T-helper 22 cell (primary cell): ENCODE data around the gene BCL7A.
A peak's percentile ranks its signal among the peaks of the same experiment; 100 is the strongest.
"Not testable (repeated sequence)": the region's sequence is repeated elsewhere in the genome, so short reads cannot be mapped to it uniquely, and the experiment has no call there.

ENCODE experiments used
- DNase-seq: peaks from one replicate; pipeline ENCODE4 v3.0.0-alpha.2; 2020; ENCODE audit warnings: low read depth

BCL7A gene

DNA sequence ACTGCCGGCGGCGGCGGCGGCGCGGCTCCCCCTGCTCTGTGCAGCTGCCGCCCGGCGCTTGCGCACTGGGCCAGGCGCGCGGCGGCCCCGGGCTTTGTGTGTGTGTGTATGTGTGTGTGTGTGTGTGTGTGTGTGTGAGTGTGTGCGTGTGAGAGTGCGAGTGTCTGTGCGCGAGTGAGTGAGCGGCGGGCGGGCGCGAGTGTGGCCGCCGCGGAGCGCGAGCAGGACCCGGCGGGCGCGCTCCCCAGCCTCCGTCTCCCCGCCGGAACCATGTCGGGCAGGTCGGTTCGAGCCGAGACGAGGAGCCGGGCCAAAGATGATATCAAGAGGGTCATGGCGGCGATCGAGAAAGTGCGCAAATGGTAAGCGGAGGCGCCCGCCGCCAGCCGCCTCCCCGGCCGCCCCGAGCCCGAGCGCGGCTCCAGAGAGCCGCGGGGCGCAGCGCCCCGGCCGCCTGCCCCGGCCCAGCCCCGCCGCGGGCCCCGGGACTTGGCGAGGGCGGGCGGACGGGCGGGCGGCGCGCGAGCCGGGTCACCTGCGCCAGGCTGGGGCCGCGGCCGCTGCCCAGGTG lies at the start of gene BCL7A:
TSS of gene BCL7A (plus strand) at position 63 of the 571 bp plus-strand sequence. CDS start at position 271, 208 bp downstream.
- peak; percentile 11 for DNase-seq

DNA sequence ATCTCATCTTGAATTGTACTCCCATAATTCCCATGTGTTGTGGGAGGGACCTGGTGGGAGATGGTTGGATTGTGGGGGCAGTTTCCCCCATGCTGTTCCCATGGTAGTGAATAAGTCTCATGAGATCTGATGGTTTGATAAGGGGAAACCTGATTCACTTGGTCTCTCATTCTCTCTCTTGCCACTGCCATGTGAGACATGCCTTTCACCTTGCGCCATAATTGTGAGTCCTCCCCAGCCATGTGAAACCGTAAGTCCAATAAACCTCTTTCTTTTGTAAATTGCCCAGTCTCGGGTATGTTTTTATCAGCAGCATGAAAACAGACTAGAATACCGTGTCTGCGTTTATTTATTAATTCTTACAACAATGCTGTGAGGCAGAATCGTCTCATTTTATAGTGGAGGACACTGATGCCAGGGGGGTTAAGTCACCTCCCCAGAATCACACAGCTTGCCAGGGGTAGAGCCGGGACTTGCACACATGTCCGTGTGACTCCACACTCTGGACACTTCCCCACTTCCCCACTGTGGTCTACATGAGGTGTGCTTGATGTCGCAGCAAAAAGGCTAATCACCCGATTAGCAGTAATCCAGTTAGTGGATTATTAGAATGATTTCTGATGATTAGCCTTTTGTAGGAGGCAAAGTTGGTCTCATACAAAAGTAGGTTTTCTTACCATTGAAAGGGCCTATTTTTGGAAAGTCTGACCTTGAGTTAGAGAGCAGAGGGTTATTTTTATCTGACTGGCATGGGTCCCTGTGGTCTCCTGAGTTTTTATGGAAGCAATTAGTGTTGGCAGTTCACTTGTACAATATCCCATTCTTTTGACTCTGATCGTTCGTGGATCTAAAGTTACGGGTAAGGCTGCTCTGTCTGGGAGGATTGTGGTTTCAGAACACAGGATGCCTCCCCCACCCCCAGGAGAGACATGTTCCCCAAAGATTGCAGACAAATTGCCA lies 47.4 kb upstream of the BCL7A start:
- no peak for DNase-seq

GRCh38 chr12:121975021-121975420 lies 46.7 kb upstream of the BCL7A start:
- no peak for DNase-seq

DNA sequence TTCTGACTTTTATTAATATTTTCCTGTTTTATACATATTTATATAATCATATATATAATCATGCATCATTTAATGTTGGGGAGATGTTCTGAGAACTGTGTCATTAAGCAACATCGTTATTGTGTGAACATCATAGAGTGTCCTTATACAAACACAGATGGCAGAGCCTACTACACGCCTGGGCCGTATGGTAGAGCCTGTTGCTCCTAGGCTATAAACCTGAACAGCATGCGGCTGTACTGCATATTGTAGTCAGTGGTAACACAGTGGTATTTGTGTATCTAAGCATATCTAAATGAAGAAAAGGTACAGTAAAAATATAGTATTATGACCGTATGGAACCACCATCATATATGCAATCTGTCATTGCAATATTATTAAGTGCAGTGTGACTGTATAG lies 44.7 kb upstream of the BCL7A start:
- DNase-seq, result no peak

- no peak for DNase-seq
These were observed 41.3 kb upstream of the BCL7A start for GRCh38 chr12:121980191-121980891.

DNA sequence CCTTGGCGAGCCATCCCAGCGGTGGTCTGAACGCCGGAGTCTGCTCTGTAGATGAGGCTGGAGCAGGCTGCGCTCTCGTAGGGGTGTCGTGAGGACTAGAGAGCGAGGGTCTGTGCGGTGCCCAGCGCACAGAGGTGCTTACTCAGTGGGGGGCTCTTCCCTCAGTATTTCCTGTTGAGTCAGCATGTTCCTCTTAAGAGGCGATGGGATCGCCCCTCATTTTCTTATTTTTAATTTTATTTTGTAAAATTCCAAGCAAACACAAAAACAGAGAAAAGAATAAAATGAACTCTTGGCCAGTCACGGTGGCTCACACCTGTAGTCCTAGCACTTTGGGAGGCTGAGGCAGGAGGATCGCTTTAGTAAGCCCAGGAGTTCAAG lies 40.8 kb upstream of the BCL7A start:
- no peak for DNase-seq

DNA sequence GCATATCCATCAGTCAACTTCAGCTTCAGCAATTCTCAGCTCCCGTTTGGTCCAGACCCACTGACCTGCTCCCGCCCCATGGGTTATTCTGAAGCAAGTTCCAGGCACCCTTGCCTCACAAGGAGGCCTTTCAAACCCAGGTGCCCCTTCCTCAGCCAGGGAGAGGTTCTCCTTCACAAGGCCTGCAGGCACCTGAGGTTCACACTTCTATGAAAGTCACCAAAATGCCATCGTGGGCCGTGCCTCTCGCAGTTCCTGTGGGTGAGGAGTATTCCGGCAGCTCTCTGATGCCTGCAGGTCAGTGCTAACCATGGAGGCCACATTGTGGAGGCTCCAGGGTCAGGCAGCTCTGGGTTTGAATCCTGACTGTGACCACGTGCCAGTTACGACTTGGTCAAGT lies 40.2 kb upstream of the BCL7A start:
- DNase-seq, result no peak

- no peak for DNase-seq
These were observed 38.7 kb upstream of the BCL7A start for GRCh38 chr12:121982950-121983349.

DNA sequence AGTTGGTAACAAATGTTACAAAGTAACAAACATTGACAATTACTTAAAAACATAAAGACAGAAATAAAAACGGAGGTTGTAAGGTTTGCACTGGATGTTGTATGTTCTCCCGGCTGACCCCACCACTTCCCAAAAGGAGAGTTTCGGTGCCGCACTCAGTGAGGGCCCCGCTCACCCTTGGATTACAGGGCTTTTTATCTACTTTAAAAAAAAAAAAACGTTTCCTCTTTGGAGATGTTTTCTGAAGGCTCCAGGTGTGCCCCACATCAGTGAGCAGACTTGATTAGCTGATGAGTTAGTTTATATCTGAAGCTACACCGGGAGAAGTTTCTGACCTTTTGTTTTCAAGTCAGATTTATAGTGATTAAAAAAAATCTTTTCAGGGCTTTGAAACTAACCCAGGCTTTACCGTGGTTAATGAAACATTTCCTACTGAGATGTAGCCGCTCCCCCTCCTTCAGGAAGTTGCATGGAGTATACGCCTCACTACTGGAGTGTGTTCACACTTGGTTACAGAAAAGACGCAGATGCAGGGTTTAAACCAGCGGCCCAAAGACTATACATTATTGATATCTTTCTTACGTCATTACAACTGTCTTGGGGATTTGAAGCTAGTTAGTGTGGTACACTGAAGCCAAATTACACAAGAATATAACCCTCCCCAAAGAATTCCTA lies 38.0 kb upstream of the BCL7A start:
- DNase-seq, result no peak

- no peak for DNase-seq
These were observed 35.0 kb upstream of the BCL7A start for GRCh38 chr12:121986489-121987245.

- not testable (repeated sequence) for DNase-seq
These were observed 33.2 kb upstream of the BCL7A start for GRCh38 chr12:121988519-121988918.

GRCh38 chr12:121989276-121990113 lies 32.2 kb upstream of the BCL7A start:
- no peak for DNase-seq

- DNase-seq, result no peak
These were observed 31.5 kb upstream of the BCL7A start for GRCh38 chr12:121990114-121990647.

- no peak for DNase-seq
These were observed 30.7 kb upstream of the BCL7A start for GRCh38 chr12:121990692-121991603.

GRCh38 chr12:121992059-121992879 lies 29.4 kb upstream of the BCL7A start:
- DNase-seq, result no peak

DNA sequence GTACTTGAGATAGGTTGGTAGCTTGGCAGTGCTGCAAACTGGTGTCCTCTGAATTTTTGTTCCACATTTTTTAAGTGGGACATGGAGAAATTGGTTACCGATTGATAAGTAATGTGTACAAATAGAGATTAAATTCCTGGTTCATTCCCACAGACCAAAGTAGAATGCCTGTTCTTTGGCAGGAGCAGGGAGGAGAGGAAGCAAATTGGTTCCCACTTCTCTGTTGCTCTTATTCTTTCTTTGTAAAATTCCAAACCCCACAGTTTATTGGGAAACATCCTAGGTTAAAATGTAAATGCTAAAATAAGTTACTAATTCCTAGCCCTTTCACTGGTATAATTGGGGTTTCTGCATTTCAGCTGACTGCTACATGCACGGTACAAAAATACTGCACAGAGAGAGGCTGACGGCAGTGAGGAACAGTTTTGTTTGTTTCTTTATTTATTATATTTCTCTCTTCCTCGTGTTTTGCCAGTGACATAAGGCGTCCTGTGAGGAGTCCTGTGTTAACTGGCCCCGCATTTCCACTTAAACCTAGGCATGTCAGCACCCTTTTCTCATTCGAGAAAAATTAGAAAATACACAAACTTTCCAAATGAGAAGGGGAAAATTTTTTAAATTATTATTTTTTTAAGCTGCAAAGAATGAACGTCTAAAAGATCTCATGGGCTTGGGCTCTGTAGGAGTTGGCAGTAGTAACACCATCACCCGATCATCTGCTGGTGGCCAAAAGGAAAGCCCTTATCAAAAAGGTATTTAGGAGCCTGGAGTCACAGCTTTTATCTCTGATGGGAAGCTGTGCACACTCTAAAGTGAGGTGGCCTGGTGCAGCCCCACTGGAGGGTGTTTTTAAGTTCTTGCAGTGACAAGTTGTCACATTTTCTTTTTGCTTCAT lies 25.4 kb upstream of the BCL7A start:
- DNase-seq, result no peak

DNA sequence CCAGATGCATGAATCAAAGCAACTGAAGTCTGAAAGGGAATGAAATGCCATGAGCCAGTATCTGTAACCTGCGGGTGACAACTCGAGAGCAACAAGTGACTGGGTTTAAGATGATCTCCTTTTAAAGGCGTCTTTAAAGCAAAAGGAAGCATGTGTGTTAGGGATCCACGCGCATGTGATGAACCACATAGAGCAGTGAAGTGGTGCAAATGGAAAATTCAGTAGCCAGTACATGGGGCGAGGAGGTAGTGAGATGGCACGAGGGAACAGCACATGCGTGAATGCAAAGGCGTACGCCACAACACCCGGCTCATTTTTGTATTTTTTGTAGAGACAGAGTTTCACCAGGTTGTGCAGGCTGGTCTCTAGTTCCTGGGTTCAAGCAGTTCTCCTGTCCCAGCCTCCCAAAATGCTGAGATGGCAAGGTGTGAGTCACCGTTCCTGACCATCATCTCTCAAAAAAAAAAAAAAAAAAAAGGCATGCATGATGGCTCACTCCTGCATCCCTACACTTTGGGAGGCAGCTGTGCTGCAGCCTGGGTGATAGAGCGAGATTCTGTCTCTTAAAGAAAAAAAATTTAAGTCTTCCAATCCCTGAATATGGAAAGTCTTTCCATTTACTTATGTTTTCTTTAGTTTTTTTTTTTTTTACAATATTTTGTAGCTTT lies 24.6 kb upstream of the BCL7A start:
- no peak for DNase-seq
